ENCODE data around the gene KCNT2. TPM values are rescaled to one million over a fixed set of nuclear protein-coding genes. Genes with fewer than 3 reads are reported as not detected.

Gene KCNT2
- total RNA-seq, 2 experiments from 2014 or later = not detected

DNA sequence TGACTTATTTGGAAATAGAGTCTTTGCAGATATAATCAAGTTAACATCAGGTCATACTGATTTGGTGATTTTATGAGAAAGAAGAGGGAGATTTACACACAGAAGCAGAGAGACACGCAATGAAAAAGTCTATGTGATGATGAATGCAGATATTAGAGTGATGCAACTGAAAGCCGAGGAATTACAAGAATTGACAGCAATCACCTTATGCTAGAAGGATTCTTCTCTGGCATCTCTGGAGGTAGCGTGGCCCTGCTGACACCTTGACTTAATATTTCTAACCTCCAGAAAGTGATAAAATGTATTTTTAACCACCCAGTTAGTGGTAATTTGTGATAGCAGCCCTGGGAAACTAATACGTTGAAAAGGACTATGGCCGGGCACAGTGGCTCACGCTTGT is 29.4 kb upstream of the KCNT2 start:
- TF ChIP-seq CTCF (IDR thresholded peaks at IDR 0.05) = no peak
- intact Hi-C loops (cut with micrococcal nuclease) = no loop called here
- CTCF ChIA-PET = no interaction called here
- Mint-ChIP-seq H3K27ac (no peak overlapping the region), H3K4me3 (no peak overlapping the region), H3K9me3 (no peaks in the 10 kb centered on the region), H3K36me3 (ENCODE audit: low read depth) (no peaks in the 10 kb centered on the region), H3K4me1 (ENCODE audit: low read depth) (no peaks in the 10 kb centered on the region), H3K27me3 (no peaks in the 10 kb centered on the region)
- DNase-seq (no peak), ATAC-seq (no peak)
- POLR2A ChIA-PET = no interaction called here

GRCh38 chr1:196628838-196629237 is 20.6 kb upstream of the KCNT2 start:
- H3K27me3 Mint-ChIP-seq = no peaks in the 10 kb centered on the region
- ATAC-seq (no peak), DNase-seq (no peak)
- POLR2A ChIA-PET = no interaction called here
- intact Hi-C loops (cut with micrococcal nuclease) = no loop called here
- no peaks in the 10 kb centered on the region for H3K4me1 Mint-ChIP-seq (ENCODE audit: low read depth)
- peaks cover 3% of the 10 kb centered on the region for H3K9me3 Mint-ChIP-seq
- TF ChIP-seq CTCF (IDR thresholded peaks at IDR 0.05) = no peak
- CTCF ChIA-PET = no interaction called here
- no peaks in the 10 kb centered on the region for H3K36me3 Mint-ChIP-seq (ENCODE audit: low read depth)
- H3K27ac Mint-ChIP-seq = no peak overlapping the region
- H3K4me3 Mint-ChIP-seq = no peak overlapping the region

DNA sequence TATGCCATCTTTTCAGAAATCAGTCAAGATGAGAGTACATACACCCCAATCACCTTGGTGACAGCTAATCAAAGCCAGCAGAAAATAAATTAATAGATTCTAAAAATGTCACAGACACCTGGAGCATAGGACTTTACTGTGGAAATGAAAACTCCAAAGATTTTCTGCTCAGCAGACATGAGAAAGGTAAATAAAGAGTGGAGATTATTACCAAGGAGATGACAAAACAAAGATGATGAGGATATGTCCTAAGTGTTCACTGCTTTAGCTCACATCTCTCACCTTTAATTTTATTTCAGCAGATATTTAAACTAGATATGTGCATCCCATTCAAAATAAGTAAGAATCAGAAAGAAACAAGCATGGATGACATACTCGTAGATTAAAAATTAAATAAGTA is 14.8 kb upstream of the KCNT2 start:
- no peak overlapping the region for H3K27ac Mint-ChIP-seq
- TF ChIP-seq CTCF (IDR thresholded peaks at IDR 0.05) = no peak
- H3K9me3 Mint-ChIP-seq = no peaks in the 10 kb centered on the region
- ATAC-seq (no peak), DNase-seq (no peak)
- CTCF ChIA-PET = no interaction called here
- POLR2A ChIA-PET = no interaction called here
- H3K36me3 Mint-ChIP-seq (ENCODE audit: low read depth) = no peaks in the 10 kb centered on the region
- no peaks in the 10 kb centered on the region for H3K27me3 Mint-ChIP-seq
- intact Hi-C loops (cut with micrococcal nuclease) = no loop called here
- H3K4me3 Mint-ChIP-seq = no peak overlapping the region
- no peaks in the 10 kb centered on the region for H3K4me1 Mint-ChIP-seq (ENCODE audit: low read depth)

- ATAC-seq (no peak), DNase-seq (no peak)
- intact Hi-C loops (cut with micrococcal nuclease) = no loop called here
- ChIA-PET CTCF (no interaction called here), POLR2A (no interaction called here)
- no peak overlapping the region for H3K27ac Mint-ChIP-seq
- no peaks in the 10 kb centered on the region for H3K27me3 Mint-ChIP-seq
- H3K36me3 Mint-ChIP-seq (ENCODE audit: low read depth) = no peaks in the 10 kb centered on the region
- no peak overlapping the region for H3K4me3 Mint-ChIP-seq
- no peaks in the 10 kb centered on the region for H3K4me1 Mint-ChIP-seq (ENCODE audit: low read depth)
- no peak for TF ChIP-seq CTCF (IDR thresholded peaks at IDR 0.05)
- no peaks in the 10 kb centered on the region for H3K9me3 Mint-ChIP-seq
Measured at GRCh38 chr1:196619721-196620120, 11.5 kb upstream of the KCNT2 start.

DNA sequence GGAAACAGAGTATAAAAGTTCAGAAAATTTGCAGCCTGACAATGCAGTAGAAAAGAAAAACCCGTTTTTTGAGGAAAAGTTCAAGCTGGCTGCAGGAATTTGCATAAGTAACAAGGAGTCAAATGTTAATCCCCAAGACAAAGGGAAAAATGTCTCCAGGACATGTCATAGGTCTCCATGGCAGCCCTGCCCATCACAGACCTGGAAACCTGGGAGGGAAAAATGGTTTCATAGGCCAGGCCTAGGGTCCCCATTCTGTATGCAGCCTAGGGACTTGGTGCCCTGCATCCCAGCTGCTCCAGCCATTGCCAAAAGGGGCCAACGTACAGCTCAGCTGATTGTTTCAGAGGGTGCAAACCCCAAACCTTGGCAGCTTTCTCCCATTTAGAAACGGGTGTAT is 3.6 kb upstream of the KCNT2 start:
- no peak overlapping the region for H3K27ac Mint-ChIP-seq
- ChIA-PET CTCF (no interaction called here), POLR2A (no interaction called here)
- no peaks in the 10 kb centered on the region for H3K36me3 Mint-ChIP-seq (ENCODE audit: low read depth)
- no peaks in the 10 kb centered on the region for H3K9me3 Mint-ChIP-seq
- peaks cover 27% of the 10 kb centered on the region for H3K27me3 Mint-ChIP-seq
- intact Hi-C loops (cut with micrococcal nuclease) = no loop called here
- DNase-seq (no peak), ATAC-seq (no peak)
- no peak for TF ChIP-seq CTCF (IDR thresholded peaks at IDR 0.05)
- no peak overlapping the region for H3K4me3 Mint-ChIP-seq
- H3K4me1 Mint-ChIP-seq (ENCODE audit: low read depth) = peaks cover 3% of the 10 kb centered on the region
